Neutrophil (primary cell): ENCODE data around the gene LAMTOR4.

Experiments used
- H3K27ac ChIP-seq: fragments of 200-600 bp; sonication (generic); 2 replicates; pipeline ENCODE4 v1.5.1; 2016; ENCODE audit warnings: mild to moderate bottlenecking, moderate library complexity
- H3K27me3 ChIP-seq: fragments of 200-600 bp; sonication (generic); 2 replicates; pipeline ENCODE4 v1.6.0; 2016; ENCODE audit warnings: mild to moderate bottlenecking
- H3K36me3 ChIP-seq: fragments of 200-600 bp; sonication (generic); 2 replicates; pipeline ENCODE4 v1.5.1; 2017
- H3K4me1 ChIP-seq, 2 experiments: fragments of 200-600 bp in 1 of 2; sonication (generic) in 1 of 2; 1 replicate in 1 of 2; 2 replicates in 1 of 2; pipeline versions ENCODE4 v1.5.1 to v1.6.1; 2013 to 2016; ENCODE audit warnings: low read depth in 1 of 2, low read length in 1 of 2, mild to moderate bottlenecking in 1 of 2, moderate library complexity in 1 of 2; ENCODE audit not compliant: control insufficient read depth in 1 of 2, insufficient read depth in 1 of 2
- H3K4me3 ChIP-seq, 2 experiments: fragments of 200-600 bp in 1 of 2; sonication (generic) in 1 of 2; 1 replicate in 1 of 2; 2 replicates in 1 of 2; pipeline ENCODE4 v1.5.1; 2013 to 2016; ENCODE audit warnings: low read depth in 1 of 2, low read length in 1 of 2, mild to moderate bottlenecking in 1 of 2, moderate library complexity in 1 of 2
- H3K9me3 ChIP-seq: fragments of 200-600 bp; sonication (generic); 2 replicates; pipeline ENCODE4 v1.5.1; 2016
- TF ChIP-seq, protein P1 (sequence below): fragments of 200-600 bp; sonication (generic); IDR thresholded peaks from 2 replicates; pipeline ENCODE4 v1.5.1; 2016; ENCODE audit warnings: antibody characterized with exemption

LAMTOR4 gene

GRCh38 chr7:100102950-100103840 is 45.5 kb upstream of the LAMTOR4 start:
- peaks cover 35% of the 10 kb centered on the region for H3K36me3 ChIP-seq
- no peak overlapping the region for H3K27ac ChIP-seq
- H3K4me1 ChIP-seq = peaks cover 12 to 18% of the 10 kb centered on the region in 2 experiments
- no peaks in the 10 kb centered on the region for H3K9me3 ChIP-seq
- H3K4me3 ChIP-seq = no peak overlapping the region
- TF ChIP-seq, protein P1, sequence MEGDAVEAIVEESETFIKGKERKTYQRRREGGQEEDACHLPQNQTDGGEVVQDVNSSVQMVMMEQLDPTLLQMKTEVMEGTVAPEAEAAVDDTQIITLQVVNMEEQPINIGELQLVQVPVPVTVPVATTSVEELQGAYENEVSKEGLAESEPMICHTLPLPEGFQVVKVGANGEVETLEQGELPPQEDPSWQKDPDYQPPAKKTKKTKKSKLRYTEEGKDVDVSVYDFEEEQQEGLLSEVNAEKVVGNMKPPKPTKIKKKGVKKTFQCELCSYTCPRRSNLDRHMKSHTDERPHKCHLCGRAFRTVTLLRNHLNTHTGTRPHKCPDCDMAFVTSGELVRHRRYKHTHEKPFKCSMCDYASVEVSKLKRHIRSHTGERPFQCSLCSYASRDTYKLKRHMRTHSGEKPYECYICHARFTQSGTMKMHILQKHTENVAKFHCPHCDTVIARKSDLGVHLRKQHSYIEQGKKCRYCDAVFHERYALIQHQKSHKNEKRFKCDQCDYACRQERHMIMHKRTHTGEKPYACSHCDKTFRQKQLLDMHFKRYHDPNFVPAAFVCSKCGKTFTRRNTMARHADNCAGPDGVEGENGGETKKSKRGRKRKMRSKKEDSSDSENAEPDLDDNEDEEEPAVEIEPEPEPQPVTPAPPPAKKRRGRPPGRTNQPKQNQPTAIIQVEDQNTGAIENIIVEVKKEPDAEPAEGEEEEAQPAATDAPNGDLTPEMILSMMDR = no peak
- H3K27me3 ChIP-seq = no peaks in the 10 kb centered on the region

DNA sequence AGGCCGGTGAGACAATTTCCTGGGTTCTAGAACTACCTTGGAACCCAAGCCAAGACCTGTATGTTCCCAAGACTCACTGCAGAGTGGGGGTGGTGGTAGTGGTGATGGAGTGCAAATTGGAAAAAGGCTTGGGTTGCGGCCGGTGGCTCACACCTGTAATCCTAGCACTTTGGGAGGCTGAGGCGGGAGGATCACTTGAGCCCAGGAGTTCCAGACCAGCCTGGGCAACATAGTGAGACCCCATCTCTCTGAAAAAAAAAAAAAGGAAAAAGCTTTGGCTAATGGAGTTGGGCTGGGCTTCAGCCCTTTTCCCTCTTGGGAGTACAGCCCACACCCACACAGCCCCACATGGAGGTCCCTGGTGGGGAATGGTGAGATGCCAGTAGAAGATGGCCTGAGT is 43.2 kb upstream of the LAMTOR4 start:
- TF ChIP-seq, protein P1 = no peak
- Histone ChIP-seq H3K4me1 (peaks cover 3 to 8% of the 10 kb centered on the region in 2 experiments), H3K36me3 (peaks cover 51% of the 10 kb centered on the region), H3K4me3 (no peak overlapping the region), H3K9me3 (no peaks in the 10 kb centered on the region), H3K27ac (no peak overlapping the region), H3K27me3 (no peaks in the 10 kb centered on the region)

DNA sequence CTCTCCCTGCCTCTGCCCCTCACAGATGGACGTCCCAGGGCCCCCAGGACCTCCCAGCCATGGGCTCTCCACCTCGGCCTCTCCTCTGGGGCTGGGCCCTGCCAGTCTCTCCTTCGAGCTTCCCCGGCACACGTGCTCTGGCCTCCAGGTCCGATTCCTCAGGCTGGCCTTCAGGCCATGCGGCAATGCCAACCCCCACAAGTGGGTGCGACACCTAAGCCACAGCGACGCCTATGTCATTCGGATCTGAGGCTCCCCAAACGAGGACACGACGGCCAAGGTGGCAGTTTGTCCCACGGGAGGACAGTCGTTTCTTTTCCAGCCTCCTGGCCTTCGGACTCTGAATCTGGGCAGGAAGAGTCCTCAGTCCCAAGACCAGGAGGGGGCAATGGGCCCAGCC is 42.1 kb upstream of the LAMTOR4 start:
- Histone ChIP-seq H3K27me3 (no peaks in the 10 kb centered on the region), H3K27ac (no peak overlapping the region), H3K36me3 (peaks cover 62% of the 10 kb centered on the region), H3K9me3 (no peaks in the 10 kb centered on the region), H3K4me1 (peaks cover 0 to 5% of the 10 kb centered on the region in 2 experiments), H3K4me3 (no peak overlapping the region)
- TF ChIP-seq, protein P1 = no peak

DNA sequence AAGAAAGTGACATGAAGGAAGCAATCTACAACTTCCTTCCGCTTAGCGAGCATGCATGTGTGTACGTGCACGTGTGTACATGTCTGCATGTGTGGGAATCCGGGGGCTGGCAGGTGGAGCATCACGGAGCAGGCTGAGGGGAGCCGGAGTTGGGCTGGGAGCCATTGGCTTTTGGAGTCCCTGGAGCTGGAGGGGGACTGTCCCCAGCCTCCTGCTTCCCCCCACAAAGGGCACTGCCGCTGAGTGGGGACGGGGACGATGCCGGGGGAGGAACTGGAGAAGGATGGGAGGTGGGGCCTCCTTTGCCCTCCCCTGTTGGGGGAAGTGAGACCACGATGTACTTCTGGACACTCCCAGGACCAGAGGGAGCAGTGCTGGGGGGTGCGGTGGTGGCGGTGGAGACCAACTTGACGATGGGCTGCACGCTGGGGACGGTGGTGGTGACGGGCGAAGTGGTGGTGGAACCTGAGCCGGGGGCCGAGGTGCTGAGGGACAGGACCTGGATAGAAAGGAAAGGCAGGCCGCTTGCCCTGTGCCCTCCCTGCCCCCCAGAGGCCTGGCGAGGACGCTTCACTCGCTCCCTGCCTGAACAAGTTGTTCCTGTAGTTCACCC is 41.5 kb upstream of the LAMTOR4 start:
- Histone ChIP-seq H3K4me3 (no peak overlapping the region), H3K36me3 (peaks cover 68% of the 10 kb centered on the region), H3K27ac (no peak overlapping the region), H3K4me1 (peaks cover 0 to under 1% of the 10 kb centered on the region in 2 experiments), H3K27me3 (no peaks in the 10 kb centered on the region), H3K9me3 (no peaks in the 10 kb centered on the region)
- TF ChIP-seq, protein P1 = no peak

DNA sequence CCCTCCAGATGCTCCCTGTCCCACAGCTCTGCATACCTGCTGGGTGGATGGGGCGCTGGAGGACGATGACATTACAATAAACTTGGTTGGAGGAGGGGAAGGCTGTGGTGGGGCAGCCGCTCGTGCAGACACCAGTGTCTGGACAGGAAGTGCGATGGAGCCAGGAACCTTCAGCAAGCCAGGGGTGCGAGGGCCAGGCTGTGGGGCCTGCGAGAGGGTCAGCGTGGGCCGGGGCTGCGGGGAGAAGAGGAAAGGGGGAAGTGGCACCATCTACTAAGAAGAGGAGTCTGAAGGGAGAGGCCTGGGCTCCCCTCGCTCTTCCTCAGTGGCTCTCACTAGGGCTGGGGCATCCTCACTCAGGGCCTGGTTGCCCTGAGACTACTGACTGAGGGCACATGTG is 40.8 kb upstream of the LAMTOR4 start:
- H3K36me3 ChIP-seq = peaks cover 75% of the 10 kb centered on the region
- H3K27ac ChIP-seq = no peak overlapping the region
- H3K27me3 ChIP-seq = no peaks in the 10 kb centered on the region

More for the DNA sequence above, 40.8 kb upstream of the LAMTOR4 start:
- Histone ChIP-seq H3K4me3 (no peak overlapping the region), H3K9me3 (no peaks in the 10 kb centered on the region), H3K4me1 (no peaks in the 10 kb centered on the region)
- TF ChIP-seq, protein P1 = no peak
